NT2/D1 (cell line): ENCODE measurements around the gene DMRT1.

ENCODE experiments used
- DNase-seq: peaks from one replicate; pipeline ENCODE4 v3.0.0-alpha.2; 2011; ENCODE audit warnings: low read depth, low spot score
- H3K27me3 ChIP-seq: 2 replicates; pipeline ENCODE4 v1.6.0; 2011; ENCODE audit warnings: mild to moderate bottlenecking; ENCODE audit not compliant: insufficient read length, insufficient read depth
- H3K36me3 ChIP-seq: 2 replicates; pipeline ENCODE4 v1.6.1; 2011; ENCODE audit warnings: mild to moderate bottlenecking, low read length, mixed read lengths; ENCODE audit not compliant: insufficient read depth, insufficient read length
- H3K4me1 ChIP-seq: 2 replicates; pipeline ENCODE4 v1.5.1; 2011; ENCODE audit not compliant: insufficient read depth, insufficient read length
- H3K4me3 ChIP-seq: 2 replicates; pipeline ENCODE4 v1.5.1; 2011; ENCODE audit warnings: low read depth; ENCODE audit not compliant: insufficient read length
- H3K9ac ChIP-seq: 2 replicates; pipeline ENCODE4 v1.6.0; 2011; ENCODE audit warnings: low read depth; ENCODE audit not compliant: insufficient read length
- H3K9me3 ChIP-seq: 2 replicates; pipeline ENCODE4 v1.5.1; 2011; ENCODE audit warnings: mild to moderate bottlenecking, low read length; ENCODE audit not compliant: insufficient read depth
- SUZ12 ChIP-seq: IDR thresholded peaks from 2 replicates; pipeline ENCODE4 v1.6.1; 2011; ENCODE audit not compliant: insufficient read length, insufficient read depth; ENCODE audit errors: extremely low read depth
- YY1 ChIP-seq: IDR thresholded peaks from 2 replicates; pipeline ENCODE4 v1.6.1; 2011; ENCODE audit not compliant: insufficient read length, insufficient read depth
- ZNF274 ChIP-seq: IDR thresholded peaks from 2 replicates; pipeline ENCODE4 v1.6.1; 2011; ENCODE audit warnings: mild to moderate bottlenecking, low read depth, low read length

The DMRT1 gene

GRCh38 chr9:969310-970150, 128.0 kb downstream of the DMRT1 start:
- Histone ChIP-seq H3K4me3 (peak overlapping the region; percentile 25), H3K4me1 (peaks cover 7% of the 10 kb centered on the region), H3K27me3 (peaks cover 94% of the 10 kb centered on the region), H3K9ac (peak overlapping the region; percentile 57), H3K9me3 (no peaks in the 10 kb centered on the region), H3K36me3 (no peaks in the 10 kb centered on the region)
- DNase-seq: no peak
- TF ChIP-seq ZNF274 (no peak), SUZ12 (peak; percentile 49)

- peak; percentile 78 for TF ChIP-seq SUZ12
- TF ChIP-seq YY1: no peak
- DNase-seq: no peak
- peaks cover 7% of the 10 kb centered on the region for H3K4me1 ChIP-seq
- H3K9me3 ChIP-seq: no peaks in the 10 kb centered on the region
- peak overlapping the region; percentile 25 for H3K4me3 ChIP-seq
- H3K9ac ChIP-seq: peak overlapping the region; percentile 47
- no peaks in the 10 kb centered on the region for H3K36me3 ChIP-seq
- H3K27me3 ChIP-seq: peaks cover 94% of the 10 kb centered on the region
These were observed 128.9 kb downstream of the DMRT1 start for GRCh38 chr9:970151-970996.

GRCh38 chr9:971901-972500, 130.5 kb downstream of the DMRT1 start:
- Histone ChIP-seq H3K36me3 (no peaks in the 10 kb centered on the region), H3K9ac (peak overlapping the region; percentile 69), H3K9me3 (no peaks in the 10 kb centered on the region), H3K4me3 (peak overlapping the region; percentile 43), H3K4me1 (peaks cover 4% of the 10 kb centered on the region), H3K27me3 (peaks cover 93% of the 10 kb centered on the region)
- no peak for TF ChIP-seq SUZ12
- no peak for TF ChIP-seq ZNF274
- no peak for TF ChIP-seq YY1
- peak; percentile 54 for DNase-seq

- Histone ChIP-seq H3K9ac (peak overlapping the region; percentile 69), H3K9me3 (no peaks in the 10 kb centered on the region), H3K36me3 (no peaks in the 10 kb centered on the region), H3K4me1 (peaks cover 4% of the 10 kb centered on the region), H3K27me3 (peaks cover 93% of the 10 kb centered on the region), H3K4me3 (peak overlapping the region; percentile 35)
- DNase-seq: no peak
- TF ChIP-seq YY1: no peak
- peak; percentile 28 for TF ChIP-seq SUZ12
These were observed 131.2 kb downstream of the DMRT1 start for GRCh38 chr9:972501-973294.

GRCh38 chr9:973295-973834, 131.9 kb downstream of the DMRT1 start:
- H3K9ac ChIP-seq: no peak overlapping the region
- H3K27me3 ChIP-seq: peaks cover 93% of the 10 kb centered on the region
- no peak overlapping the region for H3K4me3 ChIP-seq
- TF ChIP-seq SUZ12 (no peak), ZNF274 (no peak), YY1 (no peak)
- DNase-seq: no peak
- peaks cover 1% of the 10 kb centered on the region; the same call in 1 of the 2 replicates for H3K9me3 ChIP-seq
- H3K4me1 ChIP-seq: peaks cover 4% of the 10 kb centered on the region
- no peaks in the 10 kb centered on the region for H3K36me3 ChIP-seq
